Loucy (cell line): Measurements from ENCODE around the gene CRACR2A.

ENCODE experiments used
- H2AFZ ChIP-seq: fragments of 200-600 bp; sonication (generic); 2 replicates; pipeline ENCODE4 v1.6.0; 2016; ENCODE audit warnings: antibody characterized with exemption, mild to moderate bottlenecking, low read length, moderate library complexity
- H3F3A ChIP-seq: fragments of 200-600 bp; 2 replicates; pipeline ENCODE4 v1.6.0; 2016; ENCODE audit warnings: antibody characterized with exemption, low read depth, mild to moderate bottlenecking
- H3K27me3 ChIP-seq: fragments of 200-600 bp; sonication (generic); 2 replicates; pipeline ENCODE4 v1.6.1; 2014; ENCODE audit warnings: low read length, mild to moderate bottlenecking; ENCODE audit not compliant: insufficient read depth, poor library complexity, severe bottlenecking
- H3K36me3 ChIP-seq: fragments of 200-600 bp; sonication (generic); 2 replicates; pipeline ENCODE4 v1.6.1; 2016; ENCODE audit warnings: low read length; ENCODE audit not compliant: insufficient read depth
- H3K4me1 ChIP-seq: fragments of 200-600 bp; sonication (generic); 2 replicates; pipeline ENCODE4 v1.5.1; 2014; ENCODE audit warnings: low read length, mild to moderate bottlenecking; ENCODE audit not compliant: insufficient read depth, poor library complexity, severe bottlenecking
- H3K4me2 ChIP-seq: fragments of 200-600 bp; sonication (generic); 2 replicates; pipeline ENCODE4 v1.6.0; 2014; ENCODE audit warnings: antibody characterized with exemption, low read length, low read depth, mild to moderate bottlenecking; ENCODE audit not compliant: poor library complexity, severe bottlenecking
- H3K4me3 ChIP-seq: fragments of 200-600 bp; sonication (generic); 2 replicates; pipeline ENCODE4 v1.5.1; 2014; ENCODE audit warnings: low read length, mild to moderate bottlenecking, mixed read lengths; ENCODE audit not compliant: poor library complexity, severe bottlenecking
- H3K79me2 ChIP-seq: fragments of 200-600 bp; sonication (generic); 2 replicates; pipeline ENCODE4 v1.6.1; 2014; ENCODE audit warnings: low read length; ENCODE audit not compliant: insufficient read depth
- H3K9ac ChIP-seq: fragments of 200-600 bp; sonication (generic); 2 replicates; pipeline ENCODE4 v1.6.0; 2014; ENCODE audit warnings: mild to moderate bottlenecking, low read depth, low read length, moderate library complexity; ENCODE audit not compliant: poor library complexity, severe bottlenecking
- H3K9me2 ChIP-seq: fragments of 200-600 bp; sonication (generic); replicated peaks from 2 replicates; pipeline ENCODE4 v1.6.1; 2016; ENCODE audit warnings: low read depth, low read length, mixed read lengths
- H3K9me3 ChIP-seq: fragments of 200-600 bp; sonication (generic); 2 replicates; pipeline ENCODE4 v1.6.1; 2014; ENCODE audit warnings: mild to moderate bottlenecking, antibody characterized with exemption, low read length, low read depth; ENCODE audit not compliant: insufficient read depth
- H4K20me1 ChIP-seq: fragments of 200-600 bp; sonication (generic); 2 replicates; pipeline ENCODE4 v1.6.0; 2014; ENCODE audit warnings: antibody characterized with exemption, low read length, mild to moderate bottlenecking; ENCODE audit not compliant: insufficient read depth, poor library complexity, severe bottlenecking
- EZH2phosphoT487 ChIP-seq: fragments of 200-600 bp; IDR thresholded peaks from 2 replicates; pipeline ENCODE4 v1.6.1; 2018; ENCODE audit warnings: antibody characterized with exemption, mild to moderate bottlenecking, moderate library complexity, borderline replicate concordance
- TF ChIP-seq, protein P1 (sequence below): fragments of 200-600 bp; sonication (generic); conservative IDR thresholded peaks from 2 replicates; pipeline ENCODE4 v1.5.1; 2014; ENCODE audit warnings: mild to moderate bottlenecking, antibody characterized with exemption, low read length

Gene CRACR2A

GRCh38 chr12:3571323-3571722 is 181.6 kb downstream of the CRACR2A start:
- Histone ChIP-seq H3K9me3 (no peaks in the 10 kb centered on the region), H2AFZ (no peak overlapping the region), H3K36me3 (no peaks in the 10 kb centered on the region), H3F3A (no peaks in the 10 kb centered on the region), H3K4me3 (no peak overlapping the region), H3K4me1 (no peaks in the 10 kb centered on the region), H4K20me1 (no peaks in the 10 kb centered on the region), H3K79me2 (no peaks in the 10 kb centered on the region), H3K27me3 (no peaks in the 10 kb centered on the region), H3K9me2 (no peaks in the 10 kb centered on the region), H3K9ac (no peak overlapping the region), H3K4me2 (no peak overlapping the region)
- TF ChIP-seq EZH2phosphoT487: no peak
- TF ChIP-seq, protein P1, sequence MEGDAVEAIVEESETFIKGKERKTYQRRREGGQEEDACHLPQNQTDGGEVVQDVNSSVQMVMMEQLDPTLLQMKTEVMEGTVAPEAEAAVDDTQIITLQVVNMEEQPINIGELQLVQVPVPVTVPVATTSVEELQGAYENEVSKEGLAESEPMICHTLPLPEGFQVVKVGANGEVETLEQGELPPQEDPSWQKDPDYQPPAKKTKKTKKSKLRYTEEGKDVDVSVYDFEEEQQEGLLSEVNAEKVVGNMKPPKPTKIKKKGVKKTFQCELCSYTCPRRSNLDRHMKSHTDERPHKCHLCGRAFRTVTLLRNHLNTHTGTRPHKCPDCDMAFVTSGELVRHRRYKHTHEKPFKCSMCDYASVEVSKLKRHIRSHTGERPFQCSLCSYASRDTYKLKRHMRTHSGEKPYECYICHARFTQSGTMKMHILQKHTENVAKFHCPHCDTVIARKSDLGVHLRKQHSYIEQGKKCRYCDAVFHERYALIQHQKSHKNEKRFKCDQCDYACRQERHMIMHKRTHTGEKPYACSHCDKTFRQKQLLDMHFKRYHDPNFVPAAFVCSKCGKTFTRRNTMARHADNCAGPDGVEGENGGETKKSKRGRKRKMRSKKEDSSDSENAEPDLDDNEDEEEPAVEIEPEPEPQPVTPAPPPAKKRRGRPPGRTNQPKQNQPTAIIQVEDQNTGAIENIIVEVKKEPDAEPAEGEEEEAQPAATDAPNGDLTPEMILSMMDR: no peak

DNA sequence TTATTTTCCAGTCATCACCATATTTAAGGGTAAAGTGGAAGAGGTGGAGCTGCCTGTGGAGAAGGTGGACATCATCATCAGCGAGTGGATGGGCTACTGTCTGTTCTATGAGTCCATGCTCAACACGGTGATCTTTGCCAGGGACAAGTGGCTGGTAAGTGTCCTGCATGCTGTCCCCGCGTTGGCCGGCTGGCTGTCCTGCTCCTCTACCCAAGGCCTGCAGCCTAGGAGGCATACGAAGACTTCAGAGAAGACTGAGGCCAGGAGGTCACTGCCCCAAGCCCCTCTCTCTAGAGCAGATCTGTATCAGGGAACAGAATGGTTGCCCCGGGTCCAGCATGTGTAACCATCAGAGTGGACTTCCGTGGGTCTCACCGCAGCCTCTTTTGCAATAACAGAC is 184.2 kb downstream of the CRACR2A start:
- H3K79me2 ChIP-seq: no peaks in the 10 kb centered on the region

DNA sequence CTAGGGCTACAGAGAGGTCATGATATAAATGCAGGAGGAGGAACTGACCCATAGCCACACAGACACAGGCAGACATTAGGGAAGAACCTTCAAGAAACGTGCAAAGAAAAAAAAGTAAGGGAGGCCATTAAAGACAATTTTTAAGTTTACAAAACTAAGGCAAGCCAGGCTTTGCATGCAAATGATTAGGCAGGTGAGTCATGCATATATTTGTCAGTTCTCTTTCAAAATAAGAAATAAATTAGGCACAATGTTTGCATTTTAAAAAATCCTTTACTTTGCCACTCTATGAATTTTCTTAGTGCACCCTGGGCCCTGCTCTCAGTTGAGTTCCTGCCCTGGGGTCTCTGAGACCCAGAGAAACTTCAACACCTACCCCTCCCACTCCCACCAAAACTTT is 186.9 kb downstream of the CRACR2A start:
- no peaks in the 10 kb centered on the region for H3K27me3 ChIP-seq
- TF ChIP-seq EZH2phosphoT487: no peak
- TF ChIP-seq, protein P1: no peak
- no peaks in the 10 kb centered on the region for H3K9me3 ChIP-seq

More for the DNA sequence above, 184.2 kb downstream of the CRACR2A start:
- Histone ChIP-seq H3K9ac (no peak overlapping the region), H3F3A (no peaks in the 10 kb centered on the region), H3K4me3 (no peak overlapping the region), H3K9me3 (no peaks in the 10 kb centered on the region), H3K36me3 (no peaks in the 10 kb centered on the region), H3K9me2 (no peaks in the 10 kb centered on the region), H3K4me2 (no peak overlapping the region), H2AFZ (no peak overlapping the region), H3K27me3 (no peaks in the 10 kb centered on the region), H4K20me1 (no peaks in the 10 kb centered on the region), H3K4me1 (no peaks in the 10 kb centered on the region)
- no peak for TF ChIP-seq EZH2phosphoT487
- TF ChIP-seq, protein P1: no peak

More for the DNA sequence above, 186.9 kb downstream of the CRACR2A start:
- Histone ChIP-seq H3K9me2 (no peaks in the 10 kb centered on the region), H3K4me2 (no peak overlapping the region), H3K9ac (no peak overlapping the region), H4K20me1 (no peaks in the 10 kb centered on the region), H3K4me3 (no peak overlapping the region), H3K79me2 (no peaks in the 10 kb centered on the region), H3K4me1 (no peaks in the 10 kb centered on the region), H2AFZ (no peak overlapping the region), H3F3A (no peaks in the 10 kb centered on the region), H3K36me3 (no peaks in the 10 kb centered on the region)
